Astrocyte of the hippocampus (primary cell): Measurements from ENCODE around the gene MCRS1.
"Not testable (repeated sequence)": the region's sequence is repeated elsewhere in the genome, so short reads cannot be mapped to it uniquely, and the experiment has no call there.

Experiments
- DNase-seq: peaks from one replicate; pipeline ENCODE4 v3.0.0; 2011; ENCODE audit warnings: low read depth, low spot score

Gene MCRS1

GRCh38 chr12:49521389-49521788 lies 46.6 kb downstream of the MCRS1 start:
- DNase-seq = no peak

- DNase-seq = no peak
These were observed 48.4 kb downstream of the MCRS1 start for GRCh38 chr12:49519574-49519936.

- peak; percentile 72 for DNase-seq
These were observed 48.9 kb downstream of the MCRS1 start for GRCh38 chr12:49518914-49519573.

GRCh38 chr12:49515266-49515665 lies 52.7 kb downstream of the MCRS1 start:
- DNase-seq = peak; percentile 86

- DNase-seq = no peak
These were observed 55.4 kb downstream of the MCRS1 start for GRCh38 chr12:49512546-49512945.

GRCh38 chr12:49511410-49511809 lies 56.5 kb downstream of the MCRS1 start:
- peak; percentile 16 for DNase-seq

GRCh38 chr12:49509681-49510080 lies 58.3 kb downstream of the MCRS1 start:
- not testable (repeated sequence) for DNase-seq
